ENCODE data around the gene FRMPD2.

Gene FRMPD2

GRCh38 chr10:48274636-48275035 lies at the start of gene FRMPD2:
Gene FRMPD2, minus strand, starts transcription at chr10:48274696. Its CDS starts 129 bp downstream, at chr10:48274567.
- FAIRE-seq (no peak), DNase-seq (ENCODE audit: low spot score) (peak; percentile 2)

- FAIRE-seq (no peak), DNase-seq (ENCODE audit: low spot score) (no peak)
Measured at GRCh38 chr10:48322017-48322416, 47.5 kb upstream of the FRMPD2 start.

GRCh38 chr10:48317321-48317990 lies 43.0 kb upstream of the FRMPD2 start:
- no peak for FAIRE-seq
- DNase-seq (ENCODE audit: low spot score) = no peak

- FAIRE-seq = no peak
- DNase-seq (ENCODE audit: low spot score) = no peak
Measured at GRCh38 chr10:48316236-48316635, 41.7 kb upstream of the FRMPD2 start.

- no peak for DNase-seq (ENCODE audit: low spot score)
- no peak for FAIRE-seq
Measured at GRCh38 chr10:48314107-48314506, 39.6 kb upstream of the FRMPD2 start.

GRCh38 chr10:48309711-48310226 lies 35.3 kb upstream of the FRMPD2 start:
- FAIRE-seq (no peak), DNase-seq (ENCODE audit: low spot score) (peak; percentile 33)

GRCh38 chr10:48307711-48308018 lies 33.2 kb upstream of the FRMPD2 start:
- FAIRE-seq = no peak
- no peak for DNase-seq (ENCODE audit: low spot score)

GRCh38 chr10:48306870-48307710 lies 32.6 kb upstream of the FRMPD2 start:
- FAIRE-seq (peak; percentile 30), DNase-seq (ENCODE audit: low spot score) (peak; percentile 81)

GRCh38 chr10:48306265-48306869 lies 31.9 kb upstream of the FRMPD2 start, which contains the start of gene MAPK8:
Gene MAPK8, plus strand, starts transcription at chr10:48306677. Its CDS starts 94,984 bp downstream, at chr10:48401661.
- DNase-seq (ENCODE audit: low spot score) (peak; percentile 99), FAIRE-seq (peak; percentile 83)

GRCh38 chr10:48305905-48306264 lies 31.4 kb upstream of the FRMPD2 start:
- FAIRE-seq (peak; percentile 83), DNase-seq (ENCODE audit: low spot score) (no peak)

- FAIRE-seq (peak; percentile 61), DNase-seq (ENCODE audit: low spot score) (no peak)
Measured at GRCh38 chr10:48302515-48303476, 28.3 kb upstream of the FRMPD2 start.

- FAIRE-seq = no peak
- DNase-seq (ENCODE audit: low spot score) = no peak
Measured at GRCh38 chr10:48300556-48300955, 26.1 kb upstream of the FRMPD2 start.

- DNase-seq (ENCODE audit: low spot score) = no peak
- peak; percentile 35 for FAIRE-seq
Measured at GRCh38 chr10:48299692-48300091, 25.2 kb upstream of the FRMPD2 start.

- FAIRE-seq = no peak
Measured at GRCh38 chr10:48299066-48299465, 24.6 kb upstream of the FRMPD2 start.

GRCh38 chr10:48296576-48297098 lies 22.1 kb upstream of the FRMPD2 start:
- DNase-seq (ENCODE audit: low spot score) (no peak), FAIRE-seq (peak; percentile 72)

More at GRCh38 chr10:48299066-48299465, 24.6 kb upstream of the FRMPD2 start:
- DNase-seq (ENCODE audit: low spot score) = no peak

GRCh38 chr10:48294431-48294830 lies 19.9 kb upstream of the FRMPD2 start:
- FAIRE-seq (no peak), DNase-seq (ENCODE audit: low spot score) (no peak)

- no peak for DNase-seq (ENCODE audit: low spot score)
- no peak for FAIRE-seq
Measured at GRCh38 chr10:48292616-48293015, 18.1 kb upstream of the FRMPD2 start.

- FAIRE-seq (no peak), DNase-seq (ENCODE audit: low spot score) (no peak)
Measured at GRCh38 chr10:48291190-48291589, 16.7 kb upstream of the FRMPD2 start.

GRCh38 chr10:48290286-48290685 lies 15.8 kb upstream of the FRMPD2 start:
- no peak for DNase-seq (ENCODE audit: low spot score)
- FAIRE-seq = no peak

- FAIRE-seq = peak; percentile 56
- DNase-seq (ENCODE audit: low spot score) = peak; percentile 70
Measured at GRCh38 chr10:48289501-48290238, 15.2 kb upstream of the FRMPD2 start.

Measured in urothelium cell line (cell line).